GM12878 (cell line): ENCODE results near the gene ALPK1. TPM values are rescaled to one million over a fixed set of nuclear protein-coding genes. Genes with fewer than 3 reads are reported as not detected.

Experiments used
- ATAC-seq: fragments of 200-7000 bp; cut with Tn5 transposase; 3 replicates; pipeline ENCODE4 v1.9.1; 2020; ENCODE audit warnings: mild to moderate bottlenecking, moderate library complexity
- BruUV-seq: library from RNA; stranded (reverse); fragments of 400-500 nt; replicated peaks from 2 replicates; lab custom pipeline; 2021; lab: Mats Ljungman, UMichigan
- CTCF ChIA-PET: fragments of 300-600 bp; sonication (Branson Sonifier 250); formaldehyde crosslinking; extraction: SDS; loops from one replicate; lab custom pipeline; 2021; ENCODE audit warnings: inconsistent platforms; lab: Yijun Ruan, JAX
- POLR2A ChIA-PET: fragments of 350-600 bp; formaldehyde crosslinking; extraction: SDS; loops from one replicate; lab custom pipeline; 2021; ENCODE audit warnings: inconsistent platforms; lab: Charles Lee
- RAD21 ChIA-PET: fragments of 300-600 bp; sonication (Branson Sonifier 250); formaldehyde crosslinking; loops from one replicate; lab custom pipeline; 2023; ENCODE audit warnings: antibody characterized with exemption; ENCODE audit not compliant: unreplicated experiment; lab: Charles Lee
- SMC1A ChIA-PET: fragments of 300-600 bp; sonication (Branson Sonifier 250); formaldehyde crosslinking; loops from one replicate; lab custom pipeline; 2023; ENCODE audit not compliant: unreplicated experiment, uncharacterized antibody; lab: Charles Lee
- DNase-seq: peaks from one replicate; pipeline ENCODE4 v3.0.0-alpha.2; 2011; ENCODE audit warnings: low read depth, low spot score
- FAIRE-seq: peaks from 3 replicates; lab custom pipeline; 2011; peaks lifted over from hg19 to GRCh38; lab: Jason Lieb, UNC
- H2AFZ ChIP-seq: 2 replicates; pipeline ENCODE4 v1.6.0; 2011; ENCODE audit warnings: low read depth, low read length, control low read depth; ENCODE audit not compliant: control insufficient read depth
- H3K27ac ChIP-seq: 2 replicates; pipeline ENCODE4 v1.5.1; 2011; ENCODE audit warnings: control low read depth; ENCODE audit not compliant: control insufficient read depth, insufficient read depth
- H3K27me3 ChIP-seq, 2 experiments: replicated peaks in 1 of 2; 2 replicates each; pipeline versions ENCODE4 v1.6.0 to v1.6.1; 2011; ENCODE audit warnings: low read length in 1 of 2; ENCODE audit not compliant: control insufficient read depth in 2 of 2, insufficient read depth in 2 of 2
- H3K36me3 ChIP-seq, 2 experiments: 2 replicates each; pipeline ENCODE4 v1.5.1; 2011; ENCODE audit warnings: low read length in 1 of 2; ENCODE audit not compliant: control insufficient read depth in 2 of 2, insufficient read depth in 2 of 2
- H3K4me1 ChIP-seq: 2 replicates; pipeline ENCODE4 v1.6.1; 2011; ENCODE audit warnings: mild to moderate bottlenecking, low read length, moderate library complexity, mixed read lengths; ENCODE audit not compliant: control insufficient read depth, insufficient read depth
- H3K4me2 ChIP-seq: 2 replicates; pipeline ENCODE4 v1.6.0; 2011; ENCODE audit warnings: control low read depth; ENCODE audit not compliant: control insufficient read depth, insufficient read depth
- H3K4me3 ChIP-seq: fragments of 200-600 bp; sonication (generic); 2 replicates; pipeline ENCODE4 v1.5.1; 2016
- H3K79me2 ChIP-seq: 2 replicates; pipeline ENCODE4 v1.6.0; 2011; ENCODE audit warnings: low read length; ENCODE audit not compliant: control insufficient read depth, insufficient read depth
- H3K9ac ChIP-seq: 2 replicates; pipeline ENCODE4 v1.8.0; 2011; ENCODE audit warnings: low read length, control low read depth, mixed read lengths; ENCODE audit not compliant: control insufficient read depth, insufficient read depth
- H3K9me3 ChIP-seq: replicated peaks from 3 replicates; pipeline ENCODE4 v1.5.1; 2011; ENCODE audit warnings: mild to moderate bottlenecking, low read length; ENCODE audit not compliant: control insufficient read depth, insufficient read depth
- H4K20me1 ChIP-seq: 2 replicates; pipeline ENCODE4 v1.6.0; 2011; ENCODE audit not compliant: control insufficient read depth, insufficient read depth
- ATF7 ChIP-seq: fragments of 450-650 bp; IDR thresholded peaks from 2 replicates; pipeline ENCODE4 v1.6.1; 2016; ENCODE audit warnings: low read depth, mild to moderate bottlenecking
- EGR1 ChIP-seq, 2 experiments: IDR thresholded peaks; 1 replicate in 1 of 2; 2 replicates in 1 of 2; pipeline ENCODE4 v1.6.1; 2011 to 2012; ENCODE audit warnings: low read depth in 2 of 2, low read length in 2 of 2, borderline replicate concordance in 1 of 2, mild to moderate bottlenecking in 1 of 2, moderate library complexity in 1 of 2
- MYB ChIP-seq: fragments of 150-350 bp; IDR thresholded peaks from 2 replicates; pipeline ENCODE4 v1.6.1; 2014; ENCODE audit warnings: mild to moderate bottlenecking, low read depth, low read length, borderline replicate concordance
- PAX5 ChIP-seq: IDR thresholded peaks from 2 replicates; pipeline ENCODE4 v1.6.1; 2011; ENCODE audit warnings: low read depth, low read length, borderline replicate concordance
- WGBS: methylation state at CpG from one replicate; pipeline ENCODE4 v1.1.6; 2016; ENCODE audit warnings: low lambda C conversion rate; ENCODE audit not compliant: insufficient replicate concordance, insufficient coverage; ENCODE audit errors: missing lambda C conversion rate; 5-methylcytosine and 5-hydroxymethylcytosine counted together
- in situ Hi-C: fragments of 300-500 bp; cut with MboI; formaldehyde crosslinking; loops from 9 replicates; pipeline ENCODE4 v1.14.3; 2018; ENCODE audit warnings: mixed read lengths
- intact Hi-C: fragments of 100-400 bp; cut with micrococcal nuclease; formaldehyde crosslinking; loops from one replicate; pipeline ENCODE4 v1.14.2; 2022; ENCODE audit not compliant: unreplicated experiment
- polyA plus RNA-seq, 11 experiments: library from polyadenylated mRNA; depleted of rRNA in 4 of 11; unstranded in 6 of 11; stranded (reverse) in 5 of 11; fragments of >200 nt; fragmentation: Nextera tagmentation in 4 of 11; fragmentation: Illumina TruSeq in 1 of 11; extraction: Ambion mirVana in 4 of 11; extraction: Trizol in 1 of 11; gene quantifications; 1 replicate in 1 of 11; 2 replicates in 10 of 11; pipeline versions ENCODE4 v1.2.1 to v1.2.3, GENCODE V29; 2011 to 2016; ENCODE audit warnings: inconsistent platforms in 2 of 11, missing spikeins in 2 of 11, low read depth in 1 of 11
- total RNA-seq, 4 experiments: library from RNA; depleted of rRNA in 3 of 4; stranded (reverse); fragments of >200 nt in 3 of 4; fragmentation: Illumina TruSeq in 1 of 4; extraction: Trizol in 1 of 4; gene quantifications; 2 replicates each; pipeline versions ENCODE4 v1.2.1 to v1.2.3, GENCODE V29; 2013 to 2021
- TF ChIP-seq, protein P1 (sequence below): fragments of 450-650 bp; IDR thresholded peaks from 2 replicates; pipeline ENCODE4 v1.6.1; 2017; ENCODE audit warnings: mild to moderate bottlenecking, moderate library complexity

ALPK1 gene
- total and polyA plus RNA-seq, 10 of the 15 experiments (the other 5 are each of a cell fraction or from before 2014, with no cell fraction given), result 8.5 to 32.3 (median 22.6) TPM

DNA sequence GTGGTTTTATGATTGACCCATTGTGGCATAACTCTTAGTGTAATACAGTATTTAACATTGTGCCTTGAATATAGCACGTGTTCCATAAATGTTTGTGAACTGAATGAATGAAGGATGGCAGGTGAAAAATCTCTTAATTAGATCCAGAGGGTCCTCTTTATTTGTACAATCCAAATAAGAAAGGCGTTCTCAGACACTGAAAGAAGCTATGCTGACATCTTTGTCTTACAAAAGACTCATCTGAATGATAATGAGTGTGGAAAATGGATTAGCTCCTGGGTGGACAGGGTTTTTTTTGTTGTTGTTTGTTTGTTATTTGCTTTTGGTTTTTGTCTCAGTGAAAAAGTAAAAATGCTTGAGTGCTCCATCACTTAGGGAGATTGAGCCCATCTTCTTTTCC lies 156.2 kb downstream of the ALPK1 start:
- in situ Hi-C loops, result no loop called here
- no peak overlapping the region for H3K9ac ChIP-seq
- no peaks in the 10 kb centered on the region for H3K79me2 ChIP-seq
- no peak overlapping the region for H3K27ac ChIP-seq
- no peaks in the 10 kb centered on the region for H3K36me3 ChIP-seq
- H2AFZ ChIP-seq, result no peak overlapping the region
- no peak for ATAC-seq
- no peak overlapping the region for H3K4me2 ChIP-seq
- BruUV-seq, result no TSS peak
- H3K4me3 ChIP-seq, result no peak overlapping the region
- no peaks in the 10 kb centered on the region for H4K20me1 ChIP-seq
- POLR2A ChIA-PET, result no interaction called here
- no peaks in the 10 kb centered on the region for H3K9me3 ChIP-seq
- H3K4me1 ChIP-seq, result no peaks in the 10 kb centered on the region
- no peak for FAIRE-seq
- no peaks in the 10 kb centered on the region for H3K27me3 ChIP-seq
- WGBS, result 32% methylated on average over 2 of the region's 2 CpGs
- no peak for TF ChIP-seq PAX5
- no peak for TF ChIP-seq ATF7
- no peak for TF ChIP-seq EGR1 (IDR thresholded peaks at IDR 0.05; ENCODE audit: borderline replicate concordance in 1 of 2, low read depth in 2 of 2, low read length in 2 of 2)
- TF ChIP-seq MYB, result no peak
- TF ChIP-seq, protein P1, sequence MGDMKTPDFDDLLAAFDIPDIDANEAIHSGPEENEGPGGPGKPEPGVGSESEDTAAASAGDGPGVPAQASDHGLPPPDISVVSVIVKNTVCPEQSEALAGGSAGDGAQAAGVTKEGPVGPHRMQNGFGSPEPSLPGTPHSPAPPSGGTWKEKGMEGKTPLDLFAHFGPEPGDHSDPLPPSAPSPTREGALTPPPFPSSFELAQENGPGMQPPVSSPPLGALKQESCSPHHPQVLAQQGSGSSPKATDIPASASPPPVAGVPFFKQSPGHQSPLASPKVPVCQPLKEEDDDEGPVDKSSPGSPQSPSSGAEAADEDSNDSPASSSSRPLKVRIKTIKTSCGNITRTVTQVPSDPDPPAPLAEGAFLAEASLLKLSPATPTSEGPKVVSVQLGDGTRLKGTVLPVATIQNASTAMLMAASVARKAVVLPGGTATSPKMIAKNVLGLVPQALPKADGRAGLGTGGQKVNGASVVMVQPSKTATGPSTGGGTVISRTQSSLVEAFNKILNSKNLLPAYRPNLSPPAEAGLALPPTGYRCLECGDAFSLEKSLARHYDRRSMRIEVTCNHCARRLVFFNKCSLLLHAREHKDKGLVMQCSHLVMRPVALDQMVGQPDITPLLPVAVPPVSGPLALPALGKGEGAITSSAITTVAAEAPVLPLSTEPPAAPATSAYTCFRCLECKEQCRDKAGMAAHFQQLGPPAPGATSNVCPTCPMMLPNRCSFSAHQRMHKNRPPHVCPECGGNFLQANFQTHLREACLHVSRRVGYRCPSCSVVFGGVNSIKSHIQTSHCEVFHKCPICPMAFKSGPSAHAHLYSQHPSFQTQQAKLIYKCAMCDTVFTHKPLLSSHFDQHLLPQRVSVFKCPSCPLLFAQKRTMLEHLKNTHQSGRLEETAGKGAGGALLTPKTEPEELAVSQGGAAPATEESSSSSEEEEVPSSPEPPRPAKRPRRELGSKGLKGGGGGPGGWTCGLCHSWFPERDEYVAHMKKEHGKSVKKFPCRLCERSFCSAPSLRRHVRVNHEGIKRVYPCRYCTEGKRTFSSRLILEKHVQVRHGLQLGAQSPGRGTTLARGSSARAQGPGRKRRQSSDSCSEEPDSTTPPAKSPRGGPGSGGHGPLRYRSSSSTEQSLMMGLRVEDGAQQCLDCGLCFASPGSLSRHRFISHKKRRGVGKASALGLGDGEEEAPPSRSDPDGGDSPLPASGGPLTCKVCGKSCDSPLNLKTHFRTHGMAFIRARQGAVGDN, result no peak
- CTCF ChIA-PET, result no interaction called here
- DNase-seq, result no peak
- RAD21 ChIA-PET, result no interaction called here
- SMC1A ChIA-PET, result no interaction called here
- intact Hi-C loops, result no loop called here
